ENCODE results near the gene DDX51. TPM values are rescaled to one million over a fixed set of nuclear protein-coding genes. Genes with fewer than 3 reads are reported as not detected.

Gene DDX51
- total and polyA plus RNA-seq, 2 of the 4 experiments (the other 2 are of a cell fraction): 3.8 to 14.5 TPM

DNA sequence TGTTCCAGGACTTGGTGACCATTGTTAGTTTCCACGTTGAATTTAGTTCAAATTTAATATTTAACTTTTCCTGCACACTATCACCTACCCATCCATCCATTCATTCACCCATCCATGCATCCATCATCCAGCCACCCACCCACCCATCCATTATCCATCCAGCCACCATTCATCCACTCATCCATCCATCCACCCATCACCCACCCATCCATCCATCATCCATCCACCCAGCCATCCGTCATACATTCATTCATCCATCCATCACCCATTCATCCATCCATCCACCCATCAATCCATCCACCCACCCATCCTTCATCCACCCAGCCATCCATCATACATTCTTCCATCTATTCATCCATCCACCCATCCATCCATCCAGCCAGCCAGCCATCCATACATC lies 22.0 kb upstream of the DDX51 start:
- Histone ChIP-seq H3K27me3 (ENCODE audit: control insufficient read depth, insufficient read depth, low read length) (peaks cover 16% of the 10 kb centered on the region; the same call in 1 of the 2 replicates), H3K4me2 (ENCODE audit: low read depth, low read length) (no peak overlapping the region), H3K14ac (replicated peaks; ENCODE audit: low read depth, low read length) (no peak overlapping the region), H2BK5ac (ENCODE audit: low read depth, low read length, poor library complexity, severe bottlenecking) (no peak overlapping the region), H3K23ac (ENCODE audit: low read depth, low read length) (no peak overlapping the region), H3K56ac (ENCODE audit: extremely low read depth, insufficient read depth, low read length) (no peak overlapping the region), H2BK120ac (ENCODE audit: low read depth, low read length) (no peak overlapping the region), H3K4me1 (ENCODE audit: control insufficient read depth, insufficient read depth, low read length) (peaks cover 15% of the 10 kb centered on the region), H4K5ac (ENCODE audit: low read depth, low read length) (no peak overlapping the region), H2AK9ac (replicated peaks; ENCODE audit: low read depth, low read length, poor library complexity) (no peak overlapping the region), H2BK15ac (ENCODE audit: low read depth, low read length) (no peak overlapping the region), H4K8ac (ENCODE audit: low read depth in 2 of 2, low read length in 2 of 2) (no peak overlapping the region), H3K9me3 (ENCODE audit: control insufficient read depth, insufficient read depth, low read length) (no peaks in the 10 kb centered on the region), H3K9ac (ENCODE audit: low read depth, low read length) (no peak overlapping the region), H3K79me1 (ENCODE audit: low read depth in 1 of 2, low read length in 2 of 2) (no peaks in the 10 kb centered on the region), H3K27ac (ENCODE audit: insufficient read depth, low read length) (no peak overlapping the region), H2AFZ (replicated peaks; ENCODE audit: low read length, poor library complexity) (no peak overlapping the region), H3K36me3 (ENCODE audit: control insufficient read depth, insufficient read depth, low read length) (no peaks in the 10 kb centered on the region), H4K91ac (ENCODE audit: insufficient read depth, low read depth, low read length) (no peak overlapping the region), H3K9me1 (ENCODE audit: insufficient read depth, low read length) (peaks cover 5% of the 10 kb centered on the region; the same call in 1 of the 2 replicates), H2AK5ac (ENCODE audit: low read depth, low read length) (no peak overlapping the region), H4K20me1 (ENCODE audit: insufficient read depth, low read length) (peaks cover 11% of the 10 kb centered on the region; the same call in 1 of the 2 replicates), H2BK20ac (ENCODE audit: low read depth, low read length) (no peak overlapping the region), H3K4ac (ENCODE audit: low read depth, low read length) (no peak overlapping the region), H3K18ac (ENCODE audit: low read depth, low read length) (no peak overlapping the region), H3K4me3 (ENCODE audit: insufficient read depth, low read depth, low read length) (no peak overlapping the region)
- intact Hi-C loops (cut with micrococcal nuclease): no loop called here
- no peak for ATAC-seq (ENCODE audit: low read depth)
- no peak for DNase-seq
- BruUV-seq (replicated peaks): no TSS peak
- in situ Hi-C loops (cut with MboI; ENCODE audit: low sequenced_read_pairs): no loop called here
- WGBS, 2 experiments (ENCODE audit: extremely low coverage in 2 of 2, insufficient read length in 1 of 2): 85% methylated on average over 2 of the region's 2 CpGs; no CpG with 5 or more reads in 1 of the 2 experiments
- TF ChIP-seq NFE2L2 (IDR thresholded peaks at IDR 0.05; ENCODE audit: low read depth, low read length) (no peak), CEBPB (IDR thresholded peaks at IDR 0.05; ENCODE audit: low read depth, low read length) (no peak), MXI1 (IDR thresholded peaks at IDR 0.05; ENCODE audit: borderline replicate concordance, low read depth, low read length) (no peak), SMC3 (IDR thresholded peaks at IDR 0.05; ENCODE audit: low read depth, low read length) (no peak), MAFK (IDR thresholded peaks at IDR 0.05; ENCODE audit: low read depth, low read length) (no peak), POLR2A (IDR thresholded peaks at IDR 0.05; ENCODE audit: low read depth, low read length) (no peak), RFX5 (IDR thresholded peaks at IDR 0.05; ENCODE audit: low read depth, low read length) (no peak), FOS (IDR thresholded peaks at IDR 0.05; ENCODE audit: low read depth, low read length) (no peak), BHLHE40 (IDR thresholded peaks at IDR 0.05; ENCODE audit: low read depth, low read length) (no peak), RAD21 (IDR thresholded peaks at IDR 0.05; ENCODE audit: low read length) (no peak), RCOR1 (IDR thresholded peaks at IDR 0.05; ENCODE audit: insufficient replicate concordance, low read length) (no peak), MAZ (IDR thresholded peaks at IDR 0.05; ENCODE audit: borderline replicate concordance, low read depth, low read length) (no peak), CHD1 (IDR thresholded peaks at IDR 0.05; ENCODE audit: low read depth, low read length) (no peak)
- TF ChIP-seq, protein P1, sequence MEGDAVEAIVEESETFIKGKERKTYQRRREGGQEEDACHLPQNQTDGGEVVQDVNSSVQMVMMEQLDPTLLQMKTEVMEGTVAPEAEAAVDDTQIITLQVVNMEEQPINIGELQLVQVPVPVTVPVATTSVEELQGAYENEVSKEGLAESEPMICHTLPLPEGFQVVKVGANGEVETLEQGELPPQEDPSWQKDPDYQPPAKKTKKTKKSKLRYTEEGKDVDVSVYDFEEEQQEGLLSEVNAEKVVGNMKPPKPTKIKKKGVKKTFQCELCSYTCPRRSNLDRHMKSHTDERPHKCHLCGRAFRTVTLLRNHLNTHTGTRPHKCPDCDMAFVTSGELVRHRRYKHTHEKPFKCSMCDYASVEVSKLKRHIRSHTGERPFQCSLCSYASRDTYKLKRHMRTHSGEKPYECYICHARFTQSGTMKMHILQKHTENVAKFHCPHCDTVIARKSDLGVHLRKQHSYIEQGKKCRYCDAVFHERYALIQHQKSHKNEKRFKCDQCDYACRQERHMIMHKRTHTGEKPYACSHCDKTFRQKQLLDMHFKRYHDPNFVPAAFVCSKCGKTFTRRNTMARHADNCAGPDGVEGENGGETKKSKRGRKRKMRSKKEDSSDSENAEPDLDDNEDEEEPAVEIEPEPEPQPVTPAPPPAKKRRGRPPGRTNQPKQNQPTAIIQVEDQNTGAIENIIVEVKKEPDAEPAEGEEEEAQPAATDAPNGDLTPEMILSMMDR (conservative IDR thresholded peaks at IDR 0.05; ENCODE audit: low read depth, low read length): no peak
- TF ChIP-seq, protein P2, sequence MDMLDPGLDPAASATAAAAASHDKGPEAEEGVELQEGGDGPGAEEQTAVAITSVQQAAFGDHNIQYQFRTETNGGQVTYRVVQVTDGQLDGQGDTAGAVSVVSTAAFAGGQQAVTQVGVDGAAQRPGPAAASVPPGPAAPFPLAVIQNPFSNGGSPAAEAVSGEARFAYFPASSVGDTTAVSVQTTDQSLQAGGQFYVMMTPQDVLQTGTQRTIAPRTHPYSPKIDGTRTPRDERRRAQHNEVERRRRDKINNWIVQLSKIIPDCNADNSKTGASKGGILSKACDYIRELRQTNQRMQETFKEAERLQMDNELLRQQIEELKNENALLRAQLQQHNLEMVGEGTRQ (IDR thresholded peaks at IDR 0.05; ENCODE audit: low read depth, low read length): no peak
- TF ChIP-seq, protein P3, sequence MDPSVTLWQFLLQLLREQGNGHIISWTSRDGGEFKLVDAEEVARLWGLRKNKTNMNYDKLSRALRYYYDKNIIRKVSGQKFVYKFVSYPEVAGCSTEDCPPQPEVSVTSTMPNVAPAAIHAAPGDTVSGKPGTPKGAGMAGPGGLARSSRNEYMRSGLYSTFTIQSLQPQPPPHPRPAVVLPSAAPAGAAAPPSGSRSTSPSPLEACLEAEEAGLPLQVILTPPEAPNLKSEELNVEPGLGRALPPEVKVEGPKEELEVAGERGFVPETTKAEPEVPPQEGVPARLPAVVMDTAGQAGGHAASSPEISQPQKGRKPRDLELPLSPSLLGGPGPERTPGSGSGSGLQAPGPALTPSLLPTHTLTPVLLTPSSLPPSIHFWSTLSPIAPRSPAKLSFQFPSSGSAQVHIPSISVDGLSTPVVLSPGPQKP (IDR thresholded peaks at IDR 0.05; ENCODE audit: borderline replicate concordance, low read depth, low read length): no peak
- CTCF ChIA-PET: no interaction called here
- dilution Hi-C loops (cut with HindIII; ENCODE audit: low sequenced_read_pairs, unreplicated experiment): no loop called here
- POLR2A ChIA-PET (ENCODE audit: unreplicated experiment): no interaction called here
